Suprapubic skin (tissue), 4 donors: ENCODE results near the gene AQP5. TPM values are rescaled to one million over a fixed set of nuclear protein-coding genes. Genes with fewer than 3 reads are reported as not detected.

Experiments
- DNase-seq, 2 donors: peaks; one replicate each; pipeline ENCODE4 v3.0.0-alpha.2; 2019; ENCODE audit warnings: low spot score in 2 of 2
- H3K27ac ChIP-seq: fragments of 200-600 bp; sonication (generic); one replicate; pipeline ENCODE4 v1.5.1; 2019
- H3K27me3 ChIP-seq: fragments of 200-600 bp; sonication (generic); one replicate; pipeline ENCODE4 v1.5.1; 2019
- H3K36me3 ChIP-seq: fragments of 200-600 bp; sonication (generic); one replicate; pipeline ENCODE4 v1.5.1; 2019
- H3K4me1 ChIP-seq: fragments of 200-600 bp; sonication (generic); one replicate; pipeline ENCODE4 v1.5.1; 2019
- H3K4me3 ChIP-seq: fragments of 200-600 bp; sonication (generic); one replicate; pipeline ENCODE4 v1.5.1; 2019; ENCODE audit warnings: mild to moderate bottlenecking
- H3K9me3 ChIP-seq: fragments of 200-600 bp; sonication (generic); one replicate; pipeline ENCODE4 v1.5.1; 2019
- CTCF ChIP-seq, 2 donors: fragments of 200-600 bp in 1 of 2; fragments of 450-650 bp in 1 of 2; sonication (generic) in 1 of 2; IDR thresholded peaks; one replicate each; pipeline ENCODE4 v1.5.1; 2016 to 2019; ENCODE audit warnings: antibody characterized with exemption in 2 of 2, mild to moderate bottlenecking in 1 of 2, moderate library complexity in 1 of 2
- EP300 ChIP-seq: sonication (generic); formaldehyde crosslinking; IDR thresholded peaks from one replicate; pipeline ENCODE4 v1.6.1; 2017; ENCODE audit warnings: antibody characterized with exemption
- POLR2A ChIP-seq, 2 donors: fragments of 450-650 bp; IDR thresholded peaks; one replicate each; pipeline ENCODE4 v1.6.1; 2017; ENCODE audit warnings: antibody characterized with exemption in 2 of 2, mild to moderate bottlenecking in 2 of 2, moderate library complexity in 2 of 2
- POLR2AphosphoS5 ChIP-seq, 3 donors: sonication (generic); formaldehyde crosslinking; IDR thresholded peaks; one replicate each; pipeline ENCODE4 v1.6.1; 2017; ENCODE audit warnings: antibody characterized with exemption in 3 of 3
- WGBS: methylation state at CpG from one replicate; pipeline ENCODE4 v1.1.5; 2018; 5-methylcytosine and 5-hydroxymethylcytosine counted together
- total RNA-seq, 4 donors: library from RNA; depleted of rRNA; stranded (reverse); fragments of >200 nt; gene quantifications; one replicate each; pipeline ENCODE4 v1.1.0, GENCODE V29; 2016

The AQP5 gene
- total RNA-seq, 4 donors from 2014 or later = 128 to 258 (median 196) TPM

- H3K4me1 ChIP-seq = peaks cover 20% of the 10 kb centered on the region
- no peak overlapping the region for H3K4me3 ChIP-seq
- H3K36me3 ChIP-seq = no peaks in the 10 kb centered on the region
- no peak overlapping the region for H3K27ac ChIP-seq
- no peak for TF ChIP-seq POLR2A (IDR thresholded peaks at IDR 0.05)
- no peak for TF ChIP-seq POLR2AphosphoS5 (IDR thresholded peaks at IDR 0.05)
- TF ChIP-seq EP300 = no peak
- no peak for TF ChIP-seq CTCF (IDR thresholded peaks at IDR 0.05)
- peaks cover 64% of the 10 kb centered on the region for H3K27me3 ChIP-seq
- no peaks in the 10 kb centered on the region for H3K9me3 ChIP-seq
- DNase-seq = no peak
- 85% methylated on average over 5 of the region's 6 CpGs for WGBS
Measured at GRCh38 chr12:49956663-49957569, 4.8 kb upstream of the AQP5 start.

GRCh38 chr12:49957570-49957967 is 4.1 kb upstream of the AQP5 start:
- TF ChIP-seq POLR2AphosphoS5 (IDR thresholded peaks at IDR 0.05) (no peak), EP300 (no peak), POLR2A (IDR thresholded peaks at IDR 0.05) (no peak), CTCF (IDR thresholded peaks at IDR 0.05) (no peak)
- DNase-seq = no peak
- Histone ChIP-seq H3K4me3 (no peak overlapping the region), H3K4me1 (peaks cover 24% of the 10 kb centered on the region), H3K27me3 (peaks cover 67% of the 10 kb centered on the region), H3K9me3 (no peaks in the 10 kb centered on the region), H3K36me3 (no peaks in the 10 kb centered on the region), H3K27ac (no peak overlapping the region)

GRCh38 chr12:49959685-49960473 is 1.8 kb upstream of the AQP5 start:
- WGBS = 45% methylated on average over 11 of the region's 11 CpGs

GRCh38 chr12:49960474-49961110 is 1.1 kb upstream of the AQP5 start:
- H3K9me3 ChIP-seq = no peaks in the 10 kb centered on the region
- no peak for TF ChIP-seq POLR2AphosphoS5 (IDR thresholded peaks at IDR 0.05)
- no peak for TF ChIP-seq EP300
- no peak for TF ChIP-seq CTCF (IDR thresholded peaks at IDR 0.05)
- TF ChIP-seq POLR2A (IDR thresholded peaks at IDR 0.05) = no peak
- H3K4me3 ChIP-seq = peak overlapping the region; percentile 48
- DNase-seq = no peak
- H3K27me3 ChIP-seq = peaks cover 52% of the 10 kb centered on the region
- no peaks in the 10 kb centered on the region for H3K36me3 ChIP-seq
- 52% methylated on average over 13 of the region's 13 CpGs for WGBS
- peaks cover 21% of the 10 kb centered on the region for H3K4me1 ChIP-seq
- peak overlapping the region; percentile 69 for H3K27ac ChIP-seq

More at GRCh38 chr12:49959685-49960473, 1.8 kb upstream of the AQP5 start:
- Histone ChIP-seq H3K27ac (peak overlapping the region; percentile 54), H3K36me3 (no peaks in the 10 kb centered on the region), H3K4me3 (no peak overlapping the region), H3K9me3 (no peaks in the 10 kb centered on the region), H3K4me1 (peaks cover 29% of the 10 kb centered on the region), H3K27me3 (peaks cover 57% of the 10 kb centered on the region)
- TF ChIP-seq CTCF (IDR thresholded peaks at IDR 0.05) (no peak), EP300 (no peak), POLR2A (IDR thresholded peaks at IDR 0.05) (no peak), POLR2AphosphoS5 (IDR thresholded peaks at IDR 0.05) (no peak)
- DNase-seq = no peak
